ENCODE measurements around the gene SPTLC3. TPM values are rescaled to one million over a fixed set of nuclear protein-coding genes. Genes with fewer than 3 reads are reported as not detected.

SPTLC3 gene
- total RNA-seq, 4 donors from 2014 or later: 15.9 to 21.9 (median 18.7) TPM

- no peaks in the 10 kb centered on the region for H3K4me1 ChIP-seq
- no peak for DNase-seq
- H3K9me3 ChIP-seq: no peaks in the 10 kb centered on the region
- no peak overlapping the region for H3K27ac ChIP-seq
- TF ChIP-seq POLR2A (IDR thresholded peaks at IDR 0.05): no peak
- no peak for TF ChIP-seq CTCF (IDR thresholded peaks at IDR 0.05)
- H3K4me3 ChIP-seq: no peak overlapping the region
- no peaks in the 10 kb centered on the region for H3K27me3 ChIP-seq
- H3K36me3 ChIP-seq: peaks cover 0 to 6% (median 0%) of the 10 kb centered on the region in 3 donors
Measured at GRCh38 chr20:13159889-13160288, 151.1 kb downstream of the SPTLC3 start.

GRCh38 chr20:13165203-13165602 is 156.4 kb downstream of the SPTLC3 start:
- H3K36me3 ChIP-seq: peaks cover 0 to 6% (median 0%) of the 10 kb centered on the region in 3 donors
- no peak for DNase-seq
- no peaks in the 10 kb centered on the region for H3K27me3 ChIP-seq
- H3K4me1 ChIP-seq: no peaks in the 10 kb centered on the region
- H3K27ac ChIP-seq: no peak overlapping the region
- TF ChIP-seq CTCF (IDR thresholded peaks at IDR 0.05): no peak
- no peak for TF ChIP-seq POLR2A (IDR thresholded peaks at IDR 0.05)
- H3K9me3 ChIP-seq: no peaks in the 10 kb centered on the region
- no peak overlapping the region for H3K4me3 ChIP-seq

- Histone ChIP-seq H3K27me3 (no peaks in the 10 kb centered on the region), H3K9me3 (no peaks in the 10 kb centered on the region), H3K4me1 (no peaks in the 10 kb centered on the region), H3K4me3 (no peak overlapping the region), H3K27ac (no peak overlapping the region), H3K36me3 (peaks cover 0 to 6% (median 0%) of the 10 kb centered on the region in 3 donors)
- DNase-seq: no peak
- no peak for TF ChIP-seq POLR2A (IDR thresholded peaks at IDR 0.05)
- no peak for TF ChIP-seq CTCF (IDR thresholded peaks at IDR 0.05)
Measured at GRCh38 chr20:13166011-13166410, 157.2 kb downstream of the SPTLC3 start.

GRCh38 chr20:13166437-13166836 is 157.7 kb downstream of the SPTLC3 start:
- no peak for DNase-seq
- no peaks in the 10 kb centered on the region for H3K4me1 ChIP-seq

GRCh38 chr20:13169086-13169485 is 160.3 kb downstream of the SPTLC3 start:
- H3K9me3 ChIP-seq: no peaks in the 10 kb centered on the region
- TF ChIP-seq POLR2A (IDR thresholded peaks at IDR 0.05) (no peak), CTCF (IDR thresholded peaks at IDR 0.05) (no peak)
- no peaks in the 10 kb centered on the region for H3K4me1 ChIP-seq
- no peak overlapping the region for H3K4me3 ChIP-seq
- no peaks in the 10 kb centered on the region for H3K27me3 ChIP-seq
- H3K27ac ChIP-seq: no peak overlapping the region
- DNase-seq: no peak
- H3K36me3 ChIP-seq: no peaks in the 10 kb centered on the region

More at GRCh38 chr20:13166437-13166836, 157.7 kb downstream of the SPTLC3 start:
- no peak overlapping the region for H3K27ac ChIP-seq
- H3K36me3 ChIP-seq: peaks cover 0 to 2% (median 0%) of the 10 kb centered on the region in 3 donors
- no peak overlapping the region for H3K4me3 ChIP-seq
- TF ChIP-seq POLR2A (IDR thresholded peaks at IDR 0.05) (no peak), CTCF (IDR thresholded peaks at IDR 0.05) (no peak)
- H3K27me3 ChIP-seq: no peaks in the 10 kb centered on the region
- no peaks in the 10 kb centered on the region for H3K9me3 ChIP-seq

GRCh38 chr20:13170771-13171170 is 162.0 kb downstream of the SPTLC3 start:
- no peak overlapping the region for H3K4me3 ChIP-seq
- TF ChIP-seq CTCF (IDR thresholded peaks at IDR 0.05) (no peak), POLR2A (IDR thresholded peaks at IDR 0.05) (no peak)
- no peaks in the 10 kb centered on the region for H3K9me3 ChIP-seq
- DNase-seq: no peak
- no peaks in the 10 kb centered on the region for H3K27me3 ChIP-seq
- no peak overlapping the region for H3K27ac ChIP-seq
- H3K36me3 ChIP-seq: no peaks in the 10 kb centered on the region
- H3K4me1 ChIP-seq: no peaks in the 10 kb centered on the region

All from Peyer's patch (tissue), 4 donors.